ENCODE results near the gene TTLL11.
"Not testable (repeated sequence)": the region's sequence is repeated elsewhere in the genome, so short reads cannot be mapped to it uniquely, and the experiment has no call there.

TTLL11 gene

GRCh38 chr9:122042056-122042455 is 51.1 kb downstream of the TTLL11 start:
- DNase-seq = no peak

GRCh38 chr9:122040561-122041242 is 52.4 kb downstream of the TTLL11 start:
- DNase-seq = no peak

GRCh38 chr9:122039234-122039633 is 53.9 kb downstream of the TTLL11 start:
- no peak for DNase-seq

GRCh38 chr9:122036988-122037387 is 56.1 kb downstream of the TTLL11 start:
- no peak for DNase-seq

GRCh38 chr9:122036408-122036807 is 56.7 kb downstream of the TTLL11 start:
- no peak for DNase-seq

GRCh38 chr9:122033775-122034373 is 59.2 kb downstream of the TTLL11 start:
- no peak for DNase-seq

- no peak for DNase-seq
Measured at GRCh38 chr9:122032346-122032745, 60.8 kb downstream of the TTLL11 start.

- DNase-seq = no peak
Measured at GRCh38 chr9:122031776-122032175, 61.3 kb downstream of the TTLL11 start.

GRCh38 chr9:122031157-122031556 is 62.0 kb downstream of the TTLL11 start:
- DNase-seq = no peak

- DNase-seq = no peak
Measured at GRCh38 chr9:122030357-122030756, 62.8 kb downstream of the TTLL11 start.

- DNase-seq = no peak
Measured at GRCh38 chr9:122029898-122030297, 63.2 kb downstream of the TTLL11 start.

- DNase-seq = no peak
Measured at GRCh38 chr9:122028089-122028488, 65.0 kb downstream of the TTLL11 start.

GRCh38 chr9:122020398-122020797 is 72.7 kb downstream of the TTLL11 start:
- no peak for DNase-seq

GRCh38 chr9:122016744-122017143 is 76.4 kb downstream of the TTLL11 start:
- DNase-seq = peak; percentile 25 to 71

GRCh38 chr9:122016309-122016708 is 76.8 kb downstream of the TTLL11 start:
- DNase-seq = no peak

- DNase-seq = peak; percentile 90 to 94
Measured at GRCh38 chr9:122015170-122015821, 77.8 kb downstream of the TTLL11 start.

GRCh38 chr9:122011818-122012498 is 81.2 kb downstream of the TTLL11 start:
- no peak for DNase-seq

- no peak for DNase-seq
Measured at GRCh38 chr9:122008559-122008958, 84.5 kb downstream of the TTLL11 start.

GRCh38 chr9:122007837-122008236 is 85.3 kb downstream of the TTLL11 start:
- DNase-seq = no peak

GRCh38 chr9:122005597-122005996 is 87.5 kb downstream of the TTLL11 start:
- DNase-seq = peak; percentile 37 to 63

- DNase-seq = no peak
Measured at GRCh38 chr9:122004589-122004988, 88.5 kb downstream of the TTLL11 start.

- DNase-seq = no peak
Measured at GRCh38 chr9:122001491-122002201, 91.5 kb downstream of the TTLL11 start.

- not testable (repeated sequence) for DNase-seq
Measured at GRCh38 chr9:122000526-122000925, 92.6 kb downstream of the TTLL11 start.

Measured in NCI-H524 (cell line).